GM23248 (cell line): ENCODE data around the gene NR3C2.

Source experiments
- EZH2 ChIP-seq: fragments of 200-600 bp; sonication (generic); IDR thresholded peaks from 2 replicates; pipeline ENCODE4 v1.6.1; 2018; ENCODE audit warnings: antibody characterized with exemption, mild to moderate bottlenecking; ENCODE audit not compliant: insufficient read depth, poor library complexity, severe bottlenecking
- EZH2phosphoT487 ChIP-seq: fragments of 200-600 bp; sonication (generic); IDR thresholded peaks from 2 replicates; pipeline ENCODE4 v1.6.1; 2018; ENCODE audit warnings: antibody characterized with exemption, moderate library complexity, mild to moderate bottlenecking, low read depth; ENCODE audit not compliant: insufficient read depth

DNA sequence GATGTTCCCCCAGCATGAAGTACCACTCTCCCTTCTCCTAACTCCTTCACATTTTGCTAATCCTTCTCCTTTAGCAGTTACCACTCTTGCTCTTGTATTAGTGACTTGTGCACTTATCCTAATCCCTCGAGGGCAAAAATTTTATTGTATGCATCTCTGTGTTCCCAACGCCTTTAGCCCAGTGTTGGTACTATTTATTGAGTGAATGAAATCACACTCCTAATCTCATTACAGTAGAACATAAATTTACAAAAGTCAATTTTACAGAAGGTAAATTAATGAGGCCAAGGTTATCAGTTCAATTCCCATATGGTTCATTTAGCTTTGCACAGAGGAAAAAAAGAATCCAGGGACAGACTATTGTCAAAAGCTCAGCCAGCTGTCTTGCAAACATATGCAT lies 178.4 kb downstream of the NR3C2 start:
- TF ChIP-seq EZH2: no peak
- no peak for TF ChIP-seq EZH2phosphoT487
